HL-60 (cell line): Measurements from ENCODE around the gene PGR.

ENCODE experiments used
- GABPA ChIP-seq: IDR thresholded peaks from 2 replicates; pipeline ENCODE4 v1.6.1; 2012; ENCODE audit warnings: low read depth
- POLR2AphosphoS5 ChIP-seq: IDR thresholded peaks from 2 replicates; pipeline ENCODE4 v1.6.1; 2012; ENCODE audit warnings: low read depth
- SPI1 ChIP-seq: IDR thresholded peaks from 2 replicates; pipeline ENCODE4 v1.6.1; 2012; ENCODE audit warnings: low read depth, mild to moderate bottlenecking, borderline replicate concordance
- TF ChIP-seq, protein P1 (sequence below): IDR thresholded peaks from 2 replicates; pipeline ENCODE4 v1.6.1; 2012; ENCODE audit warnings: low read depth; ENCODE audit not compliant: insufficient replicate concordance
- TF ChIP-seq, protein P2 (sequence below): IDR thresholded peaks from one replicate; pipeline ENCODE4 v1.5.1; 2011; ENCODE audit warnings: low read length, control low read depth, inconsistent platforms; ENCODE audit not compliant: insufficient read depth

DNA sequence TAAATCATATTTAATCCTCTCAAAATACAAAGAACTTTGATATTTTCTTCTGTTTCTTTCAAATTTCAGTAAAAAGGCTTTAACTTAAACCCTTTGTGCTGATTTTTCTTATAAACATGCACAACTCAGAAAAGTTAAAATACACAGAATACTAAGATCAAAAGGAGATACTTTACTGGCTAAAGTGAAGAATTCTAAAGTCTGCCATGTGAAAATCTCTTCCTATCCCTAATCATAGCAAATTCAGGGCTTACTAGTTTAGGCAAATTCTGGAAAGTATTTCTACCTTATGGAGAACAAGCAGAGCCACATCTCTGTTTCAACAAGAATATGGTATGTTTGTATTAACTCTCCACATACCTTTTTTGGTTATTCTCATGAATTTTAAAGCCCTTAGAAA lies 96.6 kb downstream of the PGR start:
- TF ChIP-seq, protein P1, sequence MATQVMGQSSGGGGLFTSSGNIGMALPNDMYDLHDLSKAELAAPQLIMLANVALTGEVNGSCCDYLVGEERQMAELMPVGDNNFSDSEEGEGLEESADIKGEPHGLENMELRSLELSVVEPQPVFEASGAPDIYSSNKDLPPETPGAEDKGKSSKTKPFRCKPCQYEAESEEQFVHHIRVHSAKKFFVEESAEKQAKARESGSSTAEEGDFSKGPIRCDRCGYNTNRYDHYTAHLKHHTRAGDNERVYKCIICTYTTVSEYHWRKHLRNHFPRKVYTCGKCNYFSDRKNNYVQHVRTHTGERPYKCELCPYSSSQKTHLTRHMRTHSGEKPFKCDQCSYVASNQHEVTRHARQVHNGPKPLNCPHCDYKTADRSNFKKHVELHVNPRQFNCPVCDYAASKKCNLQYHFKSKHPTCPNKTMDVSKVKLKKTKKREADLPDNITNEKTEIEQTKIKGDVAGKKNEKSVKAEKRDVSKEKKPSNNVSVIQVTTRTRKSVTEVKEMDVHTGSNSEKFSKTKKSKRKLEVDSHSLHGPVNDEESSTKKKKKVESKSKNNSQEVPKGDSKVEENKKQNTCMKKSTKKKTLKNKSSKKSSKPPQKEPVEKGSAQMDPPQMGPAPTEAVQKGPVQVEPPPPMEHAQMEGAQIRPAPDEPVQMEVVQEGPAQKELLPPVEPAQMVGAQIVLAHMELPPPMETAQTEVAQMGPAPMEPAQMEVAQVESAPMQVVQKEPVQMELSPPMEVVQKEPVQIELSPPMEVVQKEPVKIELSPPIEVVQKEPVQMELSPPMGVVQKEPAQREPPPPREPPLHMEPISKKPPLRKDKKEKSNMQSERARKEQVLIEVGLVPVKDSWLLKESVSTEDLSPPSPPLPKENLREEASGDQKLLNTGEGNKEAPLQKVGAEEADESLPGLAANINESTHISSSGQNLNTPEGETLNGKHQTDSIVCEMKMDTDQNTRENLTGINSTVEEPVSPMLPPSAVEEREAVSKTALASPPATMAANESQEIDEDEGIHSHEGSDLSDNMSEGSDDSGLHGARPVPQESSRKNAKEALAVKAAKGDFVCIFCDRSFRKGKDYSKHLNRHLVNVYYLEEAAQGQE, result no peak
- TF ChIP-seq, protein P2, sequence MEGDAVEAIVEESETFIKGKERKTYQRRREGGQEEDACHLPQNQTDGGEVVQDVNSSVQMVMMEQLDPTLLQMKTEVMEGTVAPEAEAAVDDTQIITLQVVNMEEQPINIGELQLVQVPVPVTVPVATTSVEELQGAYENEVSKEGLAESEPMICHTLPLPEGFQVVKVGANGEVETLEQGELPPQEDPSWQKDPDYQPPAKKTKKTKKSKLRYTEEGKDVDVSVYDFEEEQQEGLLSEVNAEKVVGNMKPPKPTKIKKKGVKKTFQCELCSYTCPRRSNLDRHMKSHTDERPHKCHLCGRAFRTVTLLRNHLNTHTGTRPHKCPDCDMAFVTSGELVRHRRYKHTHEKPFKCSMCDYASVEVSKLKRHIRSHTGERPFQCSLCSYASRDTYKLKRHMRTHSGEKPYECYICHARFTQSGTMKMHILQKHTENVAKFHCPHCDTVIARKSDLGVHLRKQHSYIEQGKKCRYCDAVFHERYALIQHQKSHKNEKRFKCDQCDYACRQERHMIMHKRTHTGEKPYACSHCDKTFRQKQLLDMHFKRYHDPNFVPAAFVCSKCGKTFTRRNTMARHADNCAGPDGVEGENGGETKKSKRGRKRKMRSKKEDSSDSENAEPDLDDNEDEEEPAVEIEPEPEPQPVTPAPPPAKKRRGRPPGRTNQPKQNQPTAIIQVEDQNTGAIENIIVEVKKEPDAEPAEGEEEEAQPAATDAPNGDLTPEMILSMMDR, result no peak
- TF ChIP-seq POLR2AphosphoS5 (no peak), GABPA (no peak), SPI1 (no peak)
